ENCODE data around the gene UAP1L1. TPM values are rescaled to one million over a fixed set of nuclear protein-coding genes. Genes with fewer than 3 reads are reported as not detected.

Gene UAP1L1
- total and polyA plus RNA-seq, 2 of the 4 experiments (the other 2 are of a cell fraction) = 2.3 to 9.8 TPM

- no peak for TF ChIP-seq MXI1 (IDR thresholded peaks at IDR 0.05; ENCODE audit: borderline replicate concordance, low read depth, low read length)
These were observed 35.5 kb downstream of the UAP1L1 start (continued) for GRCh38 chr9:137112564-137113384.

GRCh38 chr9:137113385-137114159 lies 36.3 kb downstream of the UAP1L1 start:
- H2AK5ac ChIP-seq (ENCODE audit: low read depth, low read length) = peak overlapping the region; percentile 59; the same call in 1 of the 2 replicates
- H4K91ac ChIP-seq (ENCODE audit: insufficient read depth, low read depth, low read length) = no peak overlapping the region
- H2BK120ac ChIP-seq (ENCODE audit: low read depth, low read length) = no peak overlapping the region
- in situ Hi-C loops (cut with MboI; ENCODE audit: low sequenced_read_pairs) = no loop called here
- no peak overlapping the region for H4K5ac ChIP-seq (ENCODE audit: low read depth, low read length)
- BruUV-seq (replicated peaks) = no TSS peak
- dilution Hi-C loops (cut with HindIII; ENCODE audit: low sequenced_read_pairs, unreplicated experiment) = no loop called here
- H3K4me3 ChIP-seq (ENCODE audit: insufficient read depth, low read depth, low read length) = peak overlapping the region; percentile 48
- no peak overlapping the region; the same call in 1 of the 2 replicates for H3K27ac ChIP-seq (ENCODE audit: insufficient read depth, low read length)
- H4K20me1 ChIP-seq (ENCODE audit: insufficient read depth, low read length) = no peaks in the 10 kb centered on the region
- H4K8ac ChIP-seq (ENCODE audit: low read depth in 2 of 2, low read length in 2 of 2) = no peak overlapping the region; a peak in 1 of 4 replicates
- H2BK5ac ChIP-seq (ENCODE audit: low read depth, low read length, poor library complexity, severe bottlenecking) = no peak overlapping the region
- ChIA-PET POLR2A (ENCODE audit: unreplicated experiment) (no interaction called here), CTCF (no interaction called here)
- no peak overlapping the region for H3K4ac ChIP-seq (ENCODE audit: low read depth, low read length)
- H3K14ac ChIP-seq (replicated peaks; ENCODE audit: low read depth, low read length) = no peak overlapping the region
- peak overlapping the region; percentile 58 for H2AFZ ChIP-seq (replicated peaks; ENCODE audit: low read length, poor library complexity)
- H3K9me1 ChIP-seq (ENCODE audit: insufficient read depth, low read length) = no peaks in the 10 kb centered on the region
- H3K9me3 ChIP-seq (ENCODE audit: control insufficient read depth, insufficient read depth, low read length) = no peaks in the 10 kb centered on the region
- peak overlapping the region; percentile 86 for H3K4me2 ChIP-seq (ENCODE audit: low read depth, low read length)
- peak overlapping the region; percentile 78 for H2AK9ac ChIP-seq (replicated peaks; ENCODE audit: low read depth, low read length, poor library complexity)
- no peak overlapping the region for H3K18ac ChIP-seq (ENCODE audit: low read depth, low read length)
- no peak for ATAC-seq (ENCODE audit: low read depth)
- H3K27me3 ChIP-seq (ENCODE audit: control insufficient read depth, insufficient read depth, low read length) = no peaks in the 10 kb centered on the region
- no peak for DNase-seq
- H3K23ac ChIP-seq (ENCODE audit: low read depth, low read length) = 0 out of 2 replicates have a peak overlapping the region, but pooled peaks have one; percentile 66
- WGBS, 2 experiments (ENCODE audit: extremely low coverage in 2 of 2, insufficient read length in 1 of 2) = 22% methylated on average over 12 of the region's 66 CpGs; no CpG with 5 or more reads in 1 of the 2 experiments
- no peak overlapping the region for H2BK20ac ChIP-seq (ENCODE audit: low read depth, low read length)
- H3K9ac ChIP-seq (ENCODE audit: low read depth, low read length) = no peak overlapping the region
- H3K36me3 ChIP-seq (ENCODE audit: control insufficient read depth, insufficient read depth, low read length) = peaks cover 33% of the 10 kb centered on the region
- TF ChIP-seq POLR2A (IDR thresholded peaks at IDR 0.05; ENCODE audit: low read depth, low read length) (no peak), ELK1 (IDR thresholded peaks at IDR 0.05; ENCODE audit: borderline replicate concordance, low read depth, low read length) (no peak), CEBPB (IDR thresholded peaks at IDR 0.05; ENCODE audit: low read depth, low read length) (no peak), FOS (IDR thresholded peaks at IDR 0.05; ENCODE audit: low read depth, low read length) (no peak), MXI1 (IDR thresholded peaks at IDR 0.05; ENCODE audit: borderline replicate concordance, low read depth, low read length) (no peak), NFE2L2 (IDR thresholded peaks at IDR 0.05; ENCODE audit: low read depth, low read length) (no peak), RCOR1 (IDR thresholded peaks at IDR 0.05; ENCODE audit: insufficient replicate concordance, low read length) (no peak), SMC3 (IDR thresholded peaks at IDR 0.05; ENCODE audit: low read depth, low read length) (no peak), USF2 (IDR thresholded peaks at IDR 0.05; ENCODE audit: low read depth, low read length) (no peak), MAZ (IDR thresholded peaks at IDR 0.05; ENCODE audit: borderline replicate concordance, low read depth, low read length) (no peak), BHLHE40 (IDR thresholded peaks at IDR 0.05; ENCODE audit: low read depth, low read length) (no peak), RAD21 (IDR thresholded peaks at IDR 0.05; ENCODE audit: low read length) (no peak)
- H2BK15ac ChIP-seq (ENCODE audit: low read depth, low read length) = no peak overlapping the region
- 0 out of 4 replicates have a peak, but pooled peaks cover 0 to 3% of the 10 kb centered on the region in 2 experiments for H3K79me1 ChIP-seq (ENCODE audit: low read depth in 1 of 2, low read length in 2 of 2)
- peaks cover 6% of the 10 kb centered on the region for H3K4me1 ChIP-seq (ENCODE audit: control insufficient read depth, insufficient read depth, low read length)
- intact Hi-C loops (cut with micrococcal nuclease) = no loop called here
- H3K56ac ChIP-seq (ENCODE audit: extremely low read depth, insufficient read depth, low read length) = no peak overlapping the region
